Stomach (tissue), 4 donors: Measurements from ENCODE around the gene MYO5B.

Experiments
- CTCF ChIP-seq, 7 experiments: fragments of 450-650 bp in 4 of 7; fragments of 200-600 bp in 3 of 7; sonication (generic) in 3 of 7; IDR thresholded peaks; one replicate each; pipeline ENCODE4 v1.5.1; 2016 to 2019; ENCODE audit warnings: antibody characterized with exemption in 7 of 7, control low read depth in 2 of 7, mild to moderate bottlenecking in 1 of 7
- POLR2A ChIP-seq, 4 donors: fragments of 450-650 bp; IDR thresholded peaks; one replicate each; pipeline ENCODE4 v1.6.1; 2016; ENCODE audit warnings: antibody characterized with exemption in 4 of 4, control low read depth in 2 of 4, mild to moderate bottlenecking in 1 of 4, moderate library complexity in 1 of 4
- POLR2AphosphoS5 ChIP-seq, 3 donors: sonication (generic); formaldehyde crosslinking; IDR thresholded peaks; one replicate each; pipeline ENCODE4 v1.6.1; 2016; ENCODE audit warnings: antibody characterized with exemption in 3 of 3

DNA sequence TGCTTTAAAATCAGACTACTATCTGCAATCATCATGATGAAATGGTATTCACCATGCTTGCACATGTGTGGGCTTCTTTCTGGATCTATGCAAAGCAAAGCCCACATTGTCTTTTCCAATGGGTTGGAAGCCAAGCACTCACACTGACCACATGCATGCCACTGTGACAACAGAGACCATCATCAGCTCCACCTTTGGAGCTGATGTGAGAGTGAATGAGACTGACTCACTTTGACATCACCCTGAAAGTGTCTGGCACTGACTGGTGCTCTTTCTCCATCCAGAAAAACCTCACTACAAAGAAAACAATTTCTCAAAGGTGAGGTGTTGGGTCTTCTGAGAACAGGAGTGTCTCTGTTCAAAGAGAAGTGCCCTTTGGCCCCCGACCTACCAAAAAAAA lies 4.7 kb downstream of the MYO5B start:
- TF ChIP-seq POLR2A (IDR thresholded peaks at IDR 0.05), result no peak
- no peak for TF ChIP-seq CTCF (IDR thresholded peaks at IDR 0.05)
- no peak for TF ChIP-seq POLR2AphosphoS5 (IDR thresholded peaks at IDR 0.05)
